Stimulated activated CD4-positive, alpha-beta T cell treated with anti-CD3 and anti-CD28 coated beads, Interleukin-2, amount 100 ng/mL, for 4 hours (primary cell): ENCODE data around the gene SHC2.
A peak's percentile ranks its signal among the peaks of the same experiment; 100 is the strongest.
"Not testable (repeated sequence)": the region's sequence is repeated elsewhere in the genome, so short reads cannot be mapped to it uniquely, and the experiment has no call there.

ENCODE experiments used
- DNase-seq: peaks from one replicate; pipeline ENCODE4 v3.0.0-alpha.2; 2020; ENCODE audit warnings: low read depth

Gene SHC2

DNA sequence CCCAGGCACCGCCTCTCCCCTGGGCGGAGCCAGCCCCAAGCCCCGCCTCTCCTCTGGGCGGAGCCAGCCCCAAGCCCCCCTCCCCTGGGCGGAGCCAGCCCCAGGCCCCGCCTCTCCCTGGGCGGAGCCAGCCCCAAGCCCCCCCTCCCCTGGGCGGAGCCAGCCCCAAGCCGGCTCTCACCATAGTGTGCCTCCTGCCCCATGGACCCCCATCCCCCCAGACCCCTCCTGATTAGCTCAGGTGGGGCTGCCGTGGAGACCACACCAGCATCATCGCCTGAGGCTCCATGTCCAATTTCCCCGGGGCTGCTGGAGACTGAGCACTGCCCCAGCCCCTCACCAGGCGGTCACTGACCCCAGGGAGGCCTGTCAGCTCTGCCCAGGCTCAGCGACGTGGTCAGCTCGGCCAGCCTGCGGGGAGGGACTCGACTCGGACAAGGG is 31.3 kb upstream of the SHC2 start:
- DNase-seq = no peak

DNA sequence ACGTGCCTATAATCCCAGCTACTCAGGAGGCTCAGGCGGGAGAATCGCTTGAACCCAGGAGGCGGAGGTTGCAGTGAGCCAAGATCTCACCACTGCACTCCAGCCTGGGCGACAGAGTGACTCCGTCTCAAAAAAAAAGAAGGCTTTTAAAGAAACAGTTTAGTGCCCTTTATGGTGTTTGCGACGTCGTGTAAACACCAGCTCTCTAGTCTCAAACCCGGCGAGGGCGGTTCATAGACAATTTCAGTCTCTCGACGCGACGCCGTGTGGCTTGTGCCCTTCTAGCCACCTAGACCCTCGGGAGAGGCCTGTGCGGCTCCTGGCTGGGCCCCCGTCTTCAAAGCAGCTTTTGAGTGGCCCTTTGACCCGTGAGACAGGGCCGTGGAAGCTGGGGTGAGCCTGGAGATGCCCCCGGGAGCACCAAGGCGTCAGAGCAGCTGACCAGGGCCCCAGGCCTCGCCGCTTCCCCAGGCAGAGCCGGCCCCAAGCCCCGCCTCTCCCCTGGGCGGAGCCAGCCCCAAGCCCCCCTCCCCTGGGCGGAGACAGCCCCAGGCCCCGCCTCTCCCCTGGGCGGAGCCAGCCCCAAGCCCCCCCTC is 30.4 kb upstream of the SHC2 start:
- DNase-seq = no peak

DNA sequence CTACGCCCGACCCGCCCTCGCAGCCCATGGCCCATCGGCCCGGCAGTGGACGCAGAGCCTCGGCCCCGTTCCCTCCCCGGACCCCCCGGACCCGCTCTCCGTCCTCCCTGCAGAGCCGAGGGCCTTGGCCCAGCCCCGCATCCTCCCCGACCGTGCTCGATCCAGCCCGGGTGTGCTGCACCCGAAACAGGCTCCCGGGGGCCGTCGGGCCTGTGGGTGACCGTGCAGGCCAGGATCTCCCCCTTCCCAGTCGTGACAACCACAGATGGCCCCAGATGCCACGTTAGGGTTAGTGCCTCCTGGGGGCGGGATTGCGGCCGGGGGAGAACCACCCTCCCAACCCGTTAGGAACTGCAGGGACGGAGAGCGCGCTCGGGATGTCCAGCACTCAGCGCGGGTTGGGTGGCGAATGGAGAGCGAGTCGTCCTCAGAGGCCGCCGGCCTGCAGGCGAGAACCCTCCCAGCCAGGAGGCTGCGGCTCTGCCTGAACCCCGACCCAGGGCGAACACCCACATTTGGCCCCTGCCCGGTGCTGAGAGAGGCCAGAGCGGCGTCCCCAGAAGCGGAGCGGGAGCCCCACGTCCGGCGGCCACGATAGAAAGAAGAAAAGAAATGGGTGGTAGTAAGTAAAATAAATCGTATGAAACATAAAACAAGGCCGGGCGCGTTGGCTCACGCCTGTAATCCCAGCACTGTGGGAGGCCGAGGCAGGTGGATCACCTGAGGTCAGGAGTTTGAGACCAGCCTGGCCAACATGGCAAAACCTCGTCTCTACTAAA is 28.8 kb upstream of the SHC2 start:
- DNase-seq = no peak

DNA sequence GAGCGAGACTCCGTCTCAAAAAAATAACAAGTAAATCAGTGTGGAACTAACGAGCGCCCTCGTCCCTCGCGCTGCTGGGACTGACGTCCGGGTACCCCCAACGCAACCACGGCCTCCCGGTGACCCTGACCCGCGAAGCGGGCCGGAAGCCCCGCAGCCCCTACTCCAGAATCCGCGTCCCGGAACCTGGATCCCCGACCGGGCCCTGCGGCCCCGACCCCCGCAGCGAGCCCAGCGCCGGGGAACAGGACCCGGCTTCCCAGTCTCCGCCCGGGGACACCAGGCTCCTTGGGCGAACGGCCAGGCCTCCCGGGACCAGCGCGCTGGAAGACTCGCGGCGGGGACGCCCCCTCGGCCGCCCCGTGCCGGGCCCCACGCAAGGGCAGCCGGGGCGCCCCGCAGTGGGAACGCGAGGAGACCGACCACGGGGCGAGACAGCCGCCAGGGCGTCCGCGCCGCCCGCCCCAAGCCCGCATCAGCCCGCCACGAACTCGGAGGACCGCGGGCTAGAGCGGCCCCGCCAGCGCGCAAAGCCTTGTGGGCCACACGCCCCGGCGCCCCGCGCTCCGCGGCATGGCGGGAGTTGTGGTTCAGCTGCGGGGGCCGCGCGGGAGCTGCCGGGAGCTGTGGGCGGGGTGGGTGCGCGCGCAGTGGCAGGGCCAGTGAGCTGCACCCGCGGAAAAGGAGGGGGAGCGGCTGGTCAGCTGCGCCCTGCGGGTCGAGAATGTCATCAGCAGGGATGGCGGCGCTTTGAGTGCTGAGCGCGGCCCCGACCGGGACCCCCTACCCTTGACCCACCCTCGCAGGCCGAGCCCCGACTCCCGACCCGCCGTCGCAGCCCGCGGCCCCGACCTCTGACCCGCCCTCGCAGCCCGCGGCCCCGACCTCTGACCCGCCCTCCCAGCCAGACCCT is 27.9 kb upstream of the SHC2 start:
- peak; percentile 88 for DNase-seq

DNA sequence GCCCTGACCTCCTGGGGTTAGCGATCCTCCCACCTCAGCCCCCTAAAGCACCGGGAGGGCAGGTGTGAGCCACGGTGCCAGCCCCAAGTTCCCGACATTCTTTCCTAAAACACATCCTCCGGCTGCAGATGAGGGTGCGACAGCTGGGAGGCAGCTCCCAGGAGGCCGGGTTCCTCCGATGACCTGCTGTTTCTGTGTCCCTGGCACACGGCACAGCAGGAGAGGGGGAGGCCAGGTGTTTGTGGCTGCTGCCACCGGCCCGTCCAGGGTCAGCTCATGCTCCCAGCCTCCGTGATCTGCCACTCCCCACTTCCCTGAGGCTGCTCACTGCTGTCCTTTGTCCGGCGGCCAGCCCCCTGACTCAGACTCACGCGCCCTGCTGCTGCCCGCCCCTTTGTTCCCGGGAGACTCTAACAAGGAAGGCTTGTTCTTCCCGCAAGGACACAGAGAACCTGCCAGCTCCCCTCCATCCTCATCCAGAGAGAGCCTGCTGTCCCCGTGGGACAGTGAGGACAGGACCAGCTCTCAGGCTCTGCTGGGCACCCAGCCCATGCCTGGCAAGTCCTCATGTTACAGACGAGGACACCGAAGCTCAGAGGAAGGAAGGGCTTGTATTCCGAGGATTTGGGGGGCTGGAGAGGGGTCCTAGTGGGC is 24.9 kb upstream of the SHC2 start:
- no peak for DNase-seq

DNA sequence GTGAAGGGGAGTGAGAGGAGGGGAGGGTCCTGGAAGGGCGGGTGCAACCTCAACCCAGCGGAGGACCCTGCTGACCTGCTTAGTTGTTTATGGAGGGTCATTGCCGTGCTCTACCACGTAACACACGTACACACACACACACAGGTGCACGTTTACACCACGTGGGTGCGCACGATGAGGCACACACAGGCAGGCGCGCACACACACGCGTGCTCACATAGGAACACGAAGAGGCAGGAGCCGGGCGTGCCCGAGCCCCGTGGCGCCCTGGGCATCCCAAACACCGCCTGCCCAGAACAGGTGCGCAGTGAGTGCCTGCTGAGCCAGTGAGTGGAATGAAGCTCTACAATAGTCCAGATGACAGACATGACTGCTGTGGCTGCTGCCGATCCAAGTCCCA is 24.2 kb upstream of the SHC2 start:
- DNase-seq = no peak

DNA sequence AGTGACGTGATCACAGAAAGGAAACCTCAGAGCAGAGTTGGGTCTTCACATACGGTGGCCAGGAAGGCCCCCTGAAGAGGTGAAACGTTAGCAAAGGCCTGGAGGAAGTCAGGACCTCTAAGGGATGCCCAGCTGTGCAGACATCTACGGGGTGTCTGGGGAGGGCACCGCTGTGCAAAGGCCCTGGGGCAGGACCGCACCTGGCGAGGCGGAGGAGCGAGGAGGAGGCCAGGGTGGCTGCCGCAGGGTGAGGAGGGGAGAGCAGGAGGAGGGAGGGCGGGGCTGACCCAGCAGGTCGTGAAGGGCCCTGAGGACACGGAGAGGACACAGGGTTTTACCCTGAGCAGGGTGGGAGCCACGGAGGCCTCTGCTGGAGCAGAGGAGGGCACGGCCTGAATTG is 23.7 kb upstream of the SHC2 start:
- no peak for DNase-seq

DNA sequence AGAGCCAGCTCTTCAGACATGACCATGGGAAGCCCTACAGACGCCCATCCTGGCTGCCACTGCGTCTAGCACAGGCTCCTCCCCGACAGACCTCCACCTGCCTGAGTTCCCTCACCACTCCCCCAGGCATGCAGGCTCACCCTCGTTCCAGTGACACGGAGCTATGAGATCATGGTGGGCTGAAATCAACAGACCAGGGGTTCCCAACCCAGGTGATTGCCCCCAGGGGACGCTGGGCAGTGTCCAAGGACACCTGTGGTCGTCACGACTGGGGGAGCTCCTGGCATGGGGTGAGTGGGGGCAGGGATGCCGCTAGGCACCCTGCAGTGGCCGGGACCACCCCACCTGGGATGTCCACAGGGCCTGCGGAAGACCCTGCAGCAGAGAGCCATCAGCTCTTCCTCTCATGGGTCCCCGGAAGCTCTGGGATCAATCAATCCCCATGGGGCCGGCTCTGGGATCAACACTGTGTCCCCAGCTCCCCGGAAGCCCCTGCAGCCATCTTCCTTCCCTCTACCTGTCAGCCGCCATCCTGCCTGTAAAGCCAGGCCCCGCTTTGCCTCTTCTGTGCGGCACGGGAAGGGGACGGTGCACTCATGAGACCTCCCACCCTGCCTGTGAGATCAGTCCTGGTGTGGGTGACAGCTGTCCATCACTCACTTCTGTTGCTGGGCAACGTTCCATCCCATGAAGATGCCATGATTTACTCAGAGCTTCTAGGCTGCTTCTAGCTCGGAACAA is 22.7 kb upstream of the SHC2 start:
- no peak for DNase-seq

DNA sequence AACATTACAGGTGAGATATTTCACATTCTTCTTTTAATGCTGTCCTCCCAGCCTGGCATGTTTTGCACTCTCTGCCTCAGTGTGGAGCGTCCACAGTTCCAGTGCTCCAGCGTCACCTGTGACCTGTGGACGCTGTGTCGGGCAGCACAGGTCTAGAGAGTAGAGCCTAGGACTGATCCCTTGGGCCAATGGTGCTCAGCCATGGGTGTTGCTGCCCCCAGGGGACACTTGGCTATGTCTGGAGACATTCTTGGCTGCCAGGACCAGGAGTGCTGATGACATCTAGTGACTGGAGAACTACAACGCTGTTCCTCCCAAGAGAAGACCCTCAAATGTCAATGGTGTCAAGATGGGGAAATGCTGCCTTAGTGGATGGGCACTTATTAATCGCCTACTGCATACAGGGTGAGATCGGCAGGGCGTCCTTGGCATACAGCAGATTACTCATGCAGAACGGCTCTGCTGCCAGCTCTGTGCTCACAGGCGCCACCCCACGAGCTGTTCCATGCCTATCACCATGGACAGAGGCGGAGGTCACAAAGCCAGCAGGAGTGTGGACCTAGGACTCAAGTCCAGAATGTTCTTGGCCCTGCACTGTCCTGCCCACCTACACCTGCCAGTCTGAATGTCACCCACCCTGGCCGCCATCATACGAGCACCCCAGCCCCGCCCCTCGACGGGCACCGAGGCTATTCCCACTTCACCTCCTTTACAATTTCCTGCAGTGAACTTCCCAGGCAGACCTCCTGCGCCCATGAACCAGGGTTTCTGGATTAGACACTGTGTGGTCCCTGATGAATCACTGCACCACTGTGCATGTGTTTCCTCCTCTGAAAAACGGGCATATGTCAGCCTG is 21.6 kb upstream of the SHC2 start:
- DNase-seq = no peak

DNA sequence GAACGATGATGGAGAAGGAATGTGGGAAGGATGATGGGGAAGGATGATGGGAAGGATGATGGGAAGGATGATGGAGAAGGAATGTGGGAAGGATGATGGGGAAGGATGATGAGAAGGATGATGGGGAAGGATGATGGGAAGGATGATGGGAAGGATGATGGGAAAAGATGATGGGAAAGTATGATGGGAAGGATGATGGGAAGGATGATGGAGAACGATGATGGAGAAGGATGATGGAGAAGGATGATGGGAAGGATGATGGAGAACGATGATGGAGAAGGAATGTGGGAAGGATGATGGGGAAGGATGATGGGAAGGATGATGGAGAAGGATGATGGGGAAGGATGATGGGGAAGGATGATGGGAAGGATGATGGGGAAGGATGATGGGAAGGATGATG is 20.3 kb upstream of the SHC2 start:
- DNase-seq = not testable (repeated sequence)

DNA sequence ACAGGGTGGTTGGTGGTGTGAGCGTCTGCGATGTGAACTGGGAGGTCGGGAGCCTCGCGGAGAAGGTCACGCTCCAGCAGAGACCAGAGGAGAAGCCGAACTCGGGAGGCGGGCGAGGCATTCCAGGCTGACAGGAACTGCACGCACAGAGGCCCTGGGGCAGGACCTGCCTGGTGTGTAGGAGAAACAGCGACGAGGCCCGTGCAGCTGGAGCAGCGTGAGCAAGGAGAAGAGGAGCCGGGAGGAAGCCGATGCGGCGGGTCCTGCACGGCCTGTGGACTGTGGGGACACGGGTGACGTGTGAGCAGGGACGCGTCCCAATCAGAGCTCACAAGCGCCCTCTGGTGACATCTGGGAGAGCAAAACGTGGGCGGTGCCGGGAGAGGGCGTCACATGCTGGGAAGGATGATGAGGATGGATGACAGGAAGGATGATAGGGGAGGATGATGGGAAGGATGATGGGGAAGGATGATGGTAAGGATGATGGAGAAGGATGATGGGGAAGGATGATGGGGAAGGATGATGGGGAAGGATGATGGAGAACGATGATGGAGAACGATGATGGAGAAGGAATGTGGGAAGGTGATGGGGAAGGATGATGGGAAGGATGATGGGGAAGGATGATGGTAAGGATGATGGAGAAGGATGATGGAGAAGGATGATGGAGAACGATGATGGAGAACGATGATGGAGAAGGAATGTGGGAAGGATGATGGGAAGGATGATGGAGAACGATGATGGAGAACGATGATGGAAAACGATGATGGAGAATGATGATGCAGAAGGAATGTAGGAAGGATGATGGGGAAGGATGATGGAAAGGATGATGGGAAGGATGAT is 19.4 kb upstream of the SHC2 start:
- DNase-seq = peak; percentile 30

DNA sequence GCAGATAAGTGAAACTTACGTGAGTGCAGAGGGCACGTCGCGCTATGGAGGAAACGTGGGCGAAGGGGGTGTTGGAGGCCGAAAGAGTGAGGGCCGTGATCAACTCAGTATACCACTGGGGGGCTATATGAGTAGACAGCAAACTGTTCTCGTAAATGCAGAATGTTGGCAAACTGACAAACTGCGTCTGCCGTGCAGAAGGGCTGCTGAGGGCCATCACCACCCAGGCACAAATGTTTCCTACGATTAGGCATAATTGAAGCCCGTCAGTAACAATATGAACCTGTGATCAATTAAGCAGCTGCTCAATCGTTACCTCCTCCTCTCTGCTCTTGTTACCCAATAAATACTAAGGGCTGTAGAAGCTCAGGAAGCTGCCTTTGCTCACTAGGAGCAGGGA is 18.1 kb upstream of the SHC2 start:
- DNase-seq = no peak

DNA sequence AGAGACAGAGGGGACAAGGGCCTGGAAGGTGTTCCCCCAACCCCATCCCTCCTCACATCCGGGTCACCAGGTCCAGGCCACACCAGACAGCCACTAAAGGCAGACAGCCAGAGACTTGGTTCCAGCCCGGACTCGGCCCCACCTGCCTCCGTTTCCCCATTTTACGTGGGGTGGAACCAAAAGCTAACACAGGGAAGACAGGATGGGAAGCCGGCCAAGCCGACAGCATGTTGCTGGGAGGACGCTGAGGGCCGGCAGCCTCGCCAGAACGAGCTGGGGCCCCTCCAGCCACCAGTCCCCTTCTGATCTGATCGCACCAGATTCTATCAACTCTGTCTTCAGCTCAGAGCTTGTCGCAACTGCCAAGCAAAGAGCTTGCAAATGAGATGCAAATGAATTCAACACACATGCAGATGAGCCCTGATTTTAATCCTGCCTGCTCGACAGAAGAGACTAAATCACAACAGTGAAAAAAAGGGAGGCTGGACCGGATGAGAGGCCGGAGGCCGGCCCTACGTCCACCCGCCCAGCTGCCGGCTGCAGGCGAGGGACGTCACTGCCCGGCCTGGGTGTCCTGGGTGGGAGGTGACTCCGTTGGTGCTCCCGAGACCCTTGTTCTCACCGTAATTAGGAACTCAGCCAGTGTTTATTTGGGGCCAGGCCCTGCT is 17.5 kb upstream of the SHC2 start:
- no peak for DNase-seq

DNA sequence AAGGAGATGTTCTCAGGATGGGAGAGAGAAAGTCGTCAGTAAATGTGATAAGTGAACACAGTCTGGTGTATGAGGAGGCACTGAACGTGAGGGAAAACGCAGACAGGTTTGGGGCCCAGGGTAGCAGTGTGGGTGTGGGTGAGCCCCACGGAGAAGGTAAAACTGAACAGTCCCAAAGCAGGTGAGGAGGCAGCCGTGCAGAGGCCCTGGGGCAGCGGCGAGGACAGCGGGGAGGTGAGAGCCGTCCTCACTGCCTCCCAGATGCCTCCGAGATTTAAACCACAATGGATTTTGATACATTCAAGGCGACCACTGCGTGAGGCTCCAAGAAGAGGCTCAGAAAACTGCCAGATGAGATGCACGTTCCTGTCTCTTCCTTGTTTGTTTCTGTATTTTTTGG is 14.5 kb upstream of the SHC2 start:
- DNase-seq = no peak

DNA sequence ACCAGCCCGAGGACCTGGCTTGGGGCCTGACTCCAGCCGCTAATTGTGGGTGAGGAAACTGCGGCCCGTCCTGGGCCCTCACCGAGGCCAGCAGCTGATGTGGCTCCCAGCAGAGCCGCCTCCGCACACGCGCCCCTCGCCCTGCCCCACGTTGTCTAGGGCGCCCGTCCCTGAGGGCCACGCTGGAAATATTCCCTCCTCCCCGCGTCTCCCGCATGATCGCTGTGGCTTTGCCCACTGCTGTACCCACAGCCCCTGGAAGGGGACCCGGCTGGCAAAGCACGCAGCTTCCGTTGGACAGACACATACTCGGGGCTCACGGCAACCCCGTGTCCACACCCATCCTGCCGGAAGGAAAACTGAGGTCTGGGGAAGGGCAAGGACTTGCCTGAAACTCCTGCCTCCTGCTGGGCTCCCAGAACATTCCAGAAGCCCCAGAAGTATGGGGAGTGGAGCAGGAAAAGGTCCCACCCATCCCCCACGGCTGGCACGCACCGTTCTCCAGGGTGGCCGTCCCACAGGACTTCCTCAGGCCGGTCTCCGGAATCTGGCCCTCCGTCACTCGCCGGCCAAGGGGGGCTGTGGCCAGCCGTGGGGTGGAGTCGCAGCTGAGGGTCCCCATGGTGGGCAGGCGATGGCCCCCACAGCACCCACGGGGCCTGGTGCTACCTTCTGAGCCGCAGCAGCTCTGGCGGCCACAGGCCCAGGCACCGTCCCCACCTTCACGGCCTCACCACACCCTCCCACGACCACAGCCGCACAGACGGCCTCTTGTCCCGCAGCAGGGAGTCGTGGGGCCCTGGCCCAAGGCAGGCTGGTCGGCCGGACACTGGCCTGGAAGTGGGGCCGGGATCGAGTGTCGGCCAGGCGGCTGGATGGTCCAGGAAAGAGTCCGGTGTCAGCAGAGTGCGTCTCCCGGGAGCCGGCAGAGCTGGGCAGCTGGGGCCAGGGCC is 13.6 kb upstream of the SHC2 start:
- no peak for DNase-seq

DNA sequence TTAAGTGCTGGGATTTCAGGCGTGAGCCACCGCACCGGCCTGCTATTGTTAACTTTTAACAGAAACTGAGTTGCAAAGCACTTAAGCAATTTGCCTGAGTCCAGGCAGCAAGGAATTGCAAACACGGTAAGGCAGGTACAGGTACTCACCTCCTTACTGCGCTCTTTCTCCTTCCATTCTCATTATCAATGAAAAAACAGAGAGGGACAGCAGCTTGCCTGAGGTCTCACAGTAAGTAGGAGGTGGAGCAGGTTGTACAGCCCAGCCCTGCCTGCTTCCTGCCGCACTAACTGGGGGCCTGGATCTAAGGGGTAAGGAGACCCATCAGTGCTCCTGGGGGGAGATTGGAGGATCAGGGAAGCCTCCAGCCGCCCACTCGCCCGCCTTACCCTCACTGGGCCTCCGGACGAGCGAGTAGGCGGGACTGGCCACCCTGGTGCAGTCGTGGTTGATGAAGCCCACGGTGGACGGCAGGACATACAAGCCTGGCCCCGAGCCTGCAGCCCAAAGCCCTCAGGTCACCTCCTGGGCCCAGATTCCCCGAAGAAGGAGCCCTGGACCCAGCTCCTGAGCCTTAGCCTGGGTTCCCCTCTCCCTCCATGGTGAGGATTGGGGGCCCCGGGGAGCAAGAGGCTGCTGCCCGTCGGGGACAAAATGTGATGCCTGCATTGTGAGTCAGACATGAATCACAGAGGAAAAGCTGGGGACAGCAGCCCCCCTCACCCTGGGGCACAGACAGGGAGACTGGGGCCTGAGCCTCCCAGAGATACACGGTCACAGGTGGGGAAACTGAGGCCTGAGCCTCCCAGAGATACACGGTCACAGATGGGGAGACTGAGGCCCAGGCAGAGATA is 11.4 kb upstream of the SHC2 start:
- no peak for DNase-seq

DNA sequence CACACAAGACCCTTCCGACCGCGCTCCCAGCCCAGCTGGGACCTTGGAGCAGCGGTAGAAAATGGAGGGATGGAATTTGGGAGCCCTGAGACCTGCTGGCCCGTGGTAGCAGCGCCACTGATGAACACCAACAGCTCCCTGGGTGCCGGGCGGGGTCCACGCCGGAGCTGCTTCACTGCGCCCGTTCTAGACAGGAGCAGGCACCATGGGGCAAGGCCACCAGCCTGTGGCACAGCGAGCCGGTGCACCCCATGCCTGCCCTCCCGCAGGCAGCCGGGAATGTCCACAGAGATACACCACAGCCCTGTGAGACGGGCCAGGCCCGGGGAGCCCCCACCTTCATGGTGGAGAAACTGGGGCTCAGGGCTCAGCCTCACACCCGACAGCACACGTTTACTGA is 9.9 kb upstream of the SHC2 start:
- DNase-seq = no peak
